ENCODE data around the gene CCDC9B.

CCDC9B gene

DNA sequence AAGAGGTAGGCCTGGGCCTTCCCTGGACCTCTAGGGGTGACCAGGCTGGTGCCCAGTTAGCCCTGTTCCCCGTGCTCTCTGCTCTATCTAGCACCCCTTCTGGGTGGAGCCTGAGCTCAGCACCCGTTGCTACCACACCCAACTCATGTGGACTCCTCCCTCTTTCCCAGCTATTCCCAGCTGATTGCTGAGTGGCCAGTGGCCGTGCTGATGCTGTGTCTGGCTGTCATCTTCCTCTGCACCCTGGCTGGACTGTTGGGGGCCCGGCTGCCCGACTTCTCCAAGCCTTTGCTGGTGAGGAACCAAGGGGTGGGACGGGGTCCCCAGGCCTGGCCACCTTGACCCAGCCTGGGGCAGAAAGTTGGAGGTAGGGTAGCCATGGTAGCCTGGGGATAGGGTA lies 23.5 kb upstream of the CCDC9B start:
- H3K27ac ChIP-seq = no peak overlapping the region
- TF ChIP-seq, protein P1, sequence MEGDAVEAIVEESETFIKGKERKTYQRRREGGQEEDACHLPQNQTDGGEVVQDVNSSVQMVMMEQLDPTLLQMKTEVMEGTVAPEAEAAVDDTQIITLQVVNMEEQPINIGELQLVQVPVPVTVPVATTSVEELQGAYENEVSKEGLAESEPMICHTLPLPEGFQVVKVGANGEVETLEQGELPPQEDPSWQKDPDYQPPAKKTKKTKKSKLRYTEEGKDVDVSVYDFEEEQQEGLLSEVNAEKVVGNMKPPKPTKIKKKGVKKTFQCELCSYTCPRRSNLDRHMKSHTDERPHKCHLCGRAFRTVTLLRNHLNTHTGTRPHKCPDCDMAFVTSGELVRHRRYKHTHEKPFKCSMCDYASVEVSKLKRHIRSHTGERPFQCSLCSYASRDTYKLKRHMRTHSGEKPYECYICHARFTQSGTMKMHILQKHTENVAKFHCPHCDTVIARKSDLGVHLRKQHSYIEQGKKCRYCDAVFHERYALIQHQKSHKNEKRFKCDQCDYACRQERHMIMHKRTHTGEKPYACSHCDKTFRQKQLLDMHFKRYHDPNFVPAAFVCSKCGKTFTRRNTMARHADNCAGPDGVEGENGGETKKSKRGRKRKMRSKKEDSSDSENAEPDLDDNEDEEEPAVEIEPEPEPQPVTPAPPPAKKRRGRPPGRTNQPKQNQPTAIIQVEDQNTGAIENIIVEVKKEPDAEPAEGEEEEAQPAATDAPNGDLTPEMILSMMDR (IDR thresholded peaks at IDR 0.05) = no peak
- TF ChIP-seq ZFX (IDR thresholded peaks at IDR 0.05; ENCODE audit: borderline replicate concordance) = no peak

DNA sequence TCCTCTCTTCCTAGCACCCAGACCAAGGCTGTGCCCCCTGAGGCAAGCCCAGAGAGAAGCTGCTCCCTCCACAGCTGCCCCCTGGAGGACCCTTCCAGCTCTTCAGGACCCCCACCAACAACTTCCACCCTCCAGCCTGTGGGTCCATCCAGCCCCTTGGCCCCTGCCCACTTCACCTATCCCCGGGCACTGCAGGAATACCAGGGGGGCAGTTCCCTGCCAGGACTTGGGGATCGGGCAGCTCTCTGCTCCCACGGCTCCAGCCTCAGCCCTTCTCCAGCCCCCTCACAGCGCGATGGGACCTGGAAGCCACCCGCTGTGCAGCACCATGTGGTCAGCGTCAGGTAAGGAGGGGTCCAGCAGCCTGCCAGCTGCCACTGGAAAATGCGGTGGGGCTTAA lies 22.9 kb upstream of the CCDC9B start:
- H3K27ac ChIP-seq = no peak overlapping the region
- no peak for TF ChIP-seq ZFX (IDR thresholded peaks at IDR 0.05; ENCODE audit: borderline replicate concordance)
- TF ChIP-seq, protein P1 (IDR thresholded peaks at IDR 0.05) = no peak

DNA sequence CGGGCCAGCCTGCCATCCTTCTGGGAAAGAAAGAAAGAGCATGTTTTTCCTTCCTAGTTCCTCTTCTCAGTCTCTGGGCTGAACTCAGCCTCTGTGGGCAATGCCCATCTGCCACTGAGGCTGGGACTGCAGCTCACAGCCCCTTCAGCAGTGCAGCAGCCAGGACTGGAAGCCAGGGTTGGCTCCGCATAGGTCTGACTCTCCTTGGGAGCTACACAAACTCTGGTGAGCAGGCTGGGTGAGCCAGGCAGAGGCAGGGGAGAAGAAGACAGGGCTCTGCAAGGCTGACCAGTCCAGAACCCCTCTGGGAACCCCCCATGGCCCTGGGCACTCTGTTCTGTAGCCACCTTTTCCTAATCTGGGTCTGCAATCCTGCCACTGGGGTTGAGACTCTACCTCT lies 20.9 kb upstream of the CCDC9B start:
- TF ChIP-seq, protein P1 (IDR thresholded peaks at IDR 0.05) = no peak
- TF ChIP-seq ZFX (IDR thresholded peaks at IDR 0.05; ENCODE audit: borderline replicate concordance) = no peak
- no peak overlapping the region for H3K27ac ChIP-seq

DNA sequence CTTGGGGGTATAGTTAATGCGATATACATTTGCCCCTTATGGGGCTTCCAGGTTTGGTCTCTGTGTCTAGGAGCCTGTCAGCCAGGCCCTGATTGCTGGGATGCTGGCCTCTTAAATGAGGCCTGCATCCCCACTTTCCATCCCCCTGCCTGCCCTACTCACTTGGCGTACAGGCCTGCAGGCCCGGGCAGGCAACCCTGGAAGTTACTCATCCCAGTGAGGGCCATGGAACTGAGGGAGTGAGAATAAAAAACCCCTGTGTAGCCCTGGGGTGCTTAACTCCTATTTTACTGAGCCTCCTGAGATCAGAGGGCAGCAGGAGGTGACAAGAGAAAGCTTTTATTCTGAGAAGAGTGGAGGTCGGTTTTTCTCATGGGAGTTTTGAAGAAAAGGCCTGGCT lies 19.3 kb upstream of the CCDC9B start:
- no peak for TF ChIP-seq ZFX (IDR thresholded peaks at IDR 0.05; ENCODE audit: borderline replicate concordance)
- TF ChIP-seq, protein P1 (IDR thresholded peaks at IDR 0.05) = no peak
- H3K27ac ChIP-seq = no peak overlapping the region

DNA sequence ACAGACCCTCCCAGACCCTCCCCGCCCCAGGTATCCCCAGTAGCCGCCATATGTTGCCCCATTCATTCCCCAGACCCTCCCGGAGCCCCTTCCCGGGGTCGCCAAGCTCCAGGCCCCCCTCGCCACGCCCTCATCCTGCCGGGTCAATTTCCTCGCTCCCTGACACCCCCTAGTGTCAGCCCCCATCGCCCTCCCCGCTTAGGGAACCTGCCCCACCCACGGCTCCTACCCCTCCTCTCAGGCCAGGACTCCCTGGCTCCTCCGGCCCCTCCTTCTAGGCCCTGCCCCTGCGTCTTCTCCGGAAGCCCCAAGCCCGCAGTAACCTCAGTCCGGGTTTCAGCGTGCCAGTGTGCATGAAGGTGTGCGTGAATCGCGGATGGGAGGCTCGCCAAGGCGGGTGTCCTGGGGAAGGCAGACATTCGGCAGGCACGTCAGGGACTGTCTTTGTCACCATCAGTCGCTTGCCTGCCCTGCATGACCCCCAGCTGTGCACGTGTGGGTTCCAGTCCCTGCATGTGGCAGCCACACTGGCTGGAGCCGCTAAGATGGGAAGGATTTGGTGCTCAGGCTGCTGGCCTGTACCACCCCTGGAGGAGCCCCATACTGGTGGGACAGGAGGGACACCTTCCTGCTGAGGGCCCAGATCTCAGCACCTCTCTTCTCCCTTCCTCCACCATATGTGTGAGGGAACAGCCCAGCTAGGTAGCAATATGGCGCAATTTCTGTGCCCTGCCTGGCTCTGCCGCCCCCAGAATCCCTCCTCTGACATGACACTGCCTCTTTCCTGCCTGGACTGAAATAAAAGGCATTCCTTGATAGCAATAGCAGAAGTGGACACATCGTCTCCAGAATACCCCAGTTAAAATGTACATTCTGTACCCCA lies 18.0 kb upstream of the CCDC9B start:
- H3K27ac ChIP-seq = no peak overlapping the region
- TF ChIP-seq, protein P1 (IDR thresholded peaks at IDR 0.05) = peak; percentile 2; the same call in 1 of the 2 replicates
- no peak for TF ChIP-seq ZFX (IDR thresholded peaks at IDR 0.05; ENCODE audit: borderline replicate concordance)

DNA sequence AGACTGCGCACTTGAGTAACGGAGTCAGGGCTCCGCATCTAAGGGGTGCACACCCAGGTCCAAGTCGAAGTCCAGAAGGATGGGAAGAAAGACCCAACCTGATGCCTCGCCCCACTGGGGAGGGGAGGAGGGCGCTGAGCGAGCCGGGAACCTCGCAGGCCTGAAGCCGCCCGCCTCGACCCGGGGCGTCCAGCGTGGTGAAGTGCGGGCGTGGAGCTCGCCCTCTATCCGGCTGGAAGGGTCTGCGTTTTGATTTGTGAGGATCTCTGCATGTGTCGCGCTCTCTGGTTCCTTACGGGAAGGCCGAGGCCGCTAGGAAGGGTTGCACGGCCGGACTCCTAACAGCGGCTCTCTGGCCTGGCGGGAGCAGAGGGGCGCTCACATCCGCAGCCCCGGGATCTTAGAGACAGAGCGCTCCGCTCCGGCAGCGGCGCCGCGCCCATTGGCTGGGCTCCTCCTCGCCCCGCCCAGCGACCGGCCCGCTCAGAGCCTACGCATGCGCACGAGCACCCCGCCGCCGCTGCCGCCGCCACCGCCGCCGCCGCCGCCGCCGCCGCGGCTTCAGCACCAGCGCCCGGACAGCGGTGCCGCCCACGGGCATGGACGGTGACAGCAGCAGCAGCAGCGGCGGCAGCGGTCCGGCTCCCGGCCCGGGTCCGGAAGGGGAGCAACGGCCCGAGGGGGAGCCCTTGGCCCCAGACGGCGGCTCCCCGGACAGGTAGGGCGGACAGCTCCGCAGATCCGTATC lies 17.2 kb upstream of the CCDC9B start, which contains the start of gene DISP2:
TSS of gene DISP2 (plus strand) at position 497 of the 748 bp plus-strand sequence. CDS start at position 600, 103 bp downstream.
- H3K27ac ChIP-seq = no peak within 1 kb of the TSS
- TF ChIP-seq, protein P1 (IDR thresholded peaks at IDR 0.05) = no peak
- no peak for TF ChIP-seq ZFX (IDR thresholded peaks at IDR 0.05; ENCODE audit: borderline replicate concordance)

Data from 22Rv1 (cell line).